ENCODE data around the gene GOLPH3.

GRCh38 chr5:32155211-32155610, 18.9 kb downstream of the GOLPH3 start:
- no peak for TF ChIP-seq EP300 (conservative IDR thresholded peaks at IDR 0.05; ENCODE audit: poor library complexity, severe bottlenecking)
- TF ChIP-seq, protein P1, sequence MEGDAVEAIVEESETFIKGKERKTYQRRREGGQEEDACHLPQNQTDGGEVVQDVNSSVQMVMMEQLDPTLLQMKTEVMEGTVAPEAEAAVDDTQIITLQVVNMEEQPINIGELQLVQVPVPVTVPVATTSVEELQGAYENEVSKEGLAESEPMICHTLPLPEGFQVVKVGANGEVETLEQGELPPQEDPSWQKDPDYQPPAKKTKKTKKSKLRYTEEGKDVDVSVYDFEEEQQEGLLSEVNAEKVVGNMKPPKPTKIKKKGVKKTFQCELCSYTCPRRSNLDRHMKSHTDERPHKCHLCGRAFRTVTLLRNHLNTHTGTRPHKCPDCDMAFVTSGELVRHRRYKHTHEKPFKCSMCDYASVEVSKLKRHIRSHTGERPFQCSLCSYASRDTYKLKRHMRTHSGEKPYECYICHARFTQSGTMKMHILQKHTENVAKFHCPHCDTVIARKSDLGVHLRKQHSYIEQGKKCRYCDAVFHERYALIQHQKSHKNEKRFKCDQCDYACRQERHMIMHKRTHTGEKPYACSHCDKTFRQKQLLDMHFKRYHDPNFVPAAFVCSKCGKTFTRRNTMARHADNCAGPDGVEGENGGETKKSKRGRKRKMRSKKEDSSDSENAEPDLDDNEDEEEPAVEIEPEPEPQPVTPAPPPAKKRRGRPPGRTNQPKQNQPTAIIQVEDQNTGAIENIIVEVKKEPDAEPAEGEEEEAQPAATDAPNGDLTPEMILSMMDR (IDR thresholded peaks at IDR 0.05; ENCODE audit: poor library complexity, severe bottlenecking): no peak
- no peak for TF ChIP-seq EZH2 (IDR thresholded peaks at IDR 0.05; ENCODE audit: borderline replicate concordance, insufficient read depth, low read length, poor library complexity, severe bottlenecking)
- no peak for TF ChIP-seq POLR2AphosphoS5 (IDR thresholded peaks at IDR 0.05)
- TF ChIP-seq, protein P2, sequence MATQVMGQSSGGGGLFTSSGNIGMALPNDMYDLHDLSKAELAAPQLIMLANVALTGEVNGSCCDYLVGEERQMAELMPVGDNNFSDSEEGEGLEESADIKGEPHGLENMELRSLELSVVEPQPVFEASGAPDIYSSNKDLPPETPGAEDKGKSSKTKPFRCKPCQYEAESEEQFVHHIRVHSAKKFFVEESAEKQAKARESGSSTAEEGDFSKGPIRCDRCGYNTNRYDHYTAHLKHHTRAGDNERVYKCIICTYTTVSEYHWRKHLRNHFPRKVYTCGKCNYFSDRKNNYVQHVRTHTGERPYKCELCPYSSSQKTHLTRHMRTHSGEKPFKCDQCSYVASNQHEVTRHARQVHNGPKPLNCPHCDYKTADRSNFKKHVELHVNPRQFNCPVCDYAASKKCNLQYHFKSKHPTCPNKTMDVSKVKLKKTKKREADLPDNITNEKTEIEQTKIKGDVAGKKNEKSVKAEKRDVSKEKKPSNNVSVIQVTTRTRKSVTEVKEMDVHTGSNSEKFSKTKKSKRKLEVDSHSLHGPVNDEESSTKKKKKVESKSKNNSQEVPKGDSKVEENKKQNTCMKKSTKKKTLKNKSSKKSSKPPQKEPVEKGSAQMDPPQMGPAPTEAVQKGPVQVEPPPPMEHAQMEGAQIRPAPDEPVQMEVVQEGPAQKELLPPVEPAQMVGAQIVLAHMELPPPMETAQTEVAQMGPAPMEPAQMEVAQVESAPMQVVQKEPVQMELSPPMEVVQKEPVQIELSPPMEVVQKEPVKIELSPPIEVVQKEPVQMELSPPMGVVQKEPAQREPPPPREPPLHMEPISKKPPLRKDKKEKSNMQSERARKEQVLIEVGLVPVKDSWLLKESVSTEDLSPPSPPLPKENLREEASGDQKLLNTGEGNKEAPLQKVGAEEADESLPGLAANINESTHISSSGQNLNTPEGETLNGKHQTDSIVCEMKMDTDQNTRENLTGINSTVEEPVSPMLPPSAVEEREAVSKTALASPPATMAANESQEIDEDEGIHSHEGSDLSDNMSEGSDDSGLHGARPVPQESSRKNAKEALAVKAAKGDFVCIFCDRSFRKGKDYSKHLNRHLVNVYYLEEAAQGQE (IDR thresholded peaks at IDR 0.05; ENCODE audit: borderline replicate concordance): no peak
- no peak for TF ChIP-seq TAF1 (IDR thresholded peaks at IDR 0.05; ENCODE audit: low read depth)
- no peak for TF ChIP-seq RAD21 (conservative IDR thresholded peaks at IDR 0.05)
- no peak for TF ChIP-seq SMC3 (conservative IDR thresholded peaks at IDR 0.05; ENCODE audit: poor library complexity)

Data from neural cell (in vitro differentiated cells).